Stimulated activated memory B cell treated with anti-CD40 and anti-IgM and Interleukin-4, amounts not matched to agents 10 μg/mL and 1 μg/mL and 100 μg/mL, for 72 hours (primary cell): ENCODE measurements around the gene NFASC.

Experiments used
- ATAC-seq: fragments of 150-1000 bp; cut with Tn5 transposase; 2 replicates; pipeline ENCODE4 v1.10.0; 2021
- H3K27ac Mint-ChIP-seq: one replicate; pipeline ENCODE4 v1.8.0; 2022; ENCODE audit warnings: mild to moderate bottlenecking, mixed read lengths
- H3K27me3 Mint-ChIP-seq: one replicate; pipeline ENCODE4 v1.8.0; 2022; ENCODE audit warnings: mixed read lengths
- H3K36me3 Mint-ChIP-seq: one replicate; pipeline ENCODE4 v1.8.0; 2022; ENCODE audit warnings: mixed read lengths
- H3K4me1 Mint-ChIP-seq: one replicate; pipeline ENCODE4 v1.8.0; 2022; ENCODE audit warnings: mixed read lengths
- H3K4me3 Mint-ChIP-seq: one replicate; pipeline ENCODE4 v1.8.0; 2022; ENCODE audit warnings: mild to moderate bottlenecking, moderate library complexity, mixed read lengths
- H3K9me3 Mint-ChIP-seq: one replicate; pipeline ENCODE4 v1.8.0; 2022; ENCODE audit warnings: mixed read lengths

Gene NFASC

DNA sequence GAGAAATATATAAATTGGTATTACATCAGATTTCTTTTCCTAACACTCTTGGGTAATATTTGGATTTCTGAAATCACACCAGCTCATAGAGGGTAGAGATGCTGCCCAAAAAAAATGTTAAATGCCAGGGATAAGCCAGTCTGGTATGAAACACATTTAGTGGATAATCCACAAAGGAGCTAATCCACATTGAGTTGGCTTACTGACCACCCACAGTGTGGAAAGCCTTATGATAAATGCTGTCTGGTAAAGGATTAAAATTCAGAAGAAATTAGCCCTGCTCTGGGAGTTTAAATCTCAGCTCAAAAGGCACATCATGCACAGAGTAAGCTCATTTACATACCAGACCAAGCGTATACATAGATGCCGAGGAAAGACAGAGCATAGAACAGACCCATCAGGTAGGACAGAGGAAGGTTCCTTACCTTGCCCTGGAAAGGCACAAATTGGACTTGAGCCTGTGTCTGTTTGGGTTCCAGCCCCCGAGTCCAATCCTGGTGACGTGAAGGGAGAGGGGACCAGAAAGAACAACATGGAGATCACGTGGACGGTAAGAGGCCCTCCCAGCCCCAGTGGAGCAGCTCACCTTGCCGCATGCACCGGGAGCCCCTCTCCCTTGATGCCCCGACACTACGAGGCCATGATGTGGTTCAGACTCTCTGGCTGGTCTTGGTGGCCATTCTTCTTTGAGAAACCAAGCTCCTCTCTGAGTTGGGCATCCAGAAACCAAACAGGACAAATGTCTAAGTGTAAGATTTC is 109.4 kb downstream of the NFASC start:
- Mint-ChIP-seq H3K36me3 (no peaks in the 10 kb centered on the region), H3K27ac (no peak overlapping the region), H3K4me3 (no peak overlapping the region), H3K27me3 (peaks cover 71% of the 10 kb centered on the region), H3K4me1 (peaks cover 41% of the 10 kb centered on the region), H3K9me3 (no peaks in the 10 kb centered on the region)
- no peak for ATAC-seq

DNA sequence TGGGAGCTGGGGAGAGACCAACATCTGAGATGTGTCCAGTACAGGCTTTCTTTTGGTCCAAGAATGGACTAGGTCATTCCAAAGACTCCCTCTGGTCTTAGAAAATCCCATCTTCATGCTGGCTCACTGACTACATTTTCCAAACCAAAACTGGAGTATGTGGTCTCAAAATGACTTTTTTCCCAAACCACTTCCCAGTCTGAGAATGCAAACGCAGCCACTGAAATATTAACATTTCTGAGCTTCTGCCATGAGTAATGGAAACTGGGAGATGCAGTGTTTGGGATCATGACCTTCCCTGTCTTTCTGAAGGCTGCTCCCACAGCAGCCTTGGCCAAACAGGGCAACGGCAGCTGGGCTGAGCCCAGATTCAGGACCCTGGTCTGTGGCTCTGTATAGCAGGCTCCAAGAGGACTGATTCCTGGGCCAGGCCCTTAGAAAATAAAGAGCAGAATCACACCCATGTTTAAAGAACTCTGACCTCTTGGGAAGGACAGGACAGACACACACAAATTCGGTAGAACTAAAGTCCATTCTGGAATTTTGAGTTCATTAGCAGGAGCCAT is 110.3 kb downstream of the NFASC start:
- H3K9me3 Mint-ChIP-seq = no peaks in the 10 kb centered on the region
- no peak overlapping the region for H3K27ac Mint-ChIP-seq
- H3K4me1 Mint-ChIP-seq = peaks cover 34% of the 10 kb centered on the region
- H3K27me3 Mint-ChIP-seq = peaks cover 67% of the 10 kb centered on the region
- H3K36me3 Mint-ChIP-seq = no peaks in the 10 kb centered on the region
- ATAC-seq = no peak
- H3K4me3 Mint-ChIP-seq = no peak overlapping the region

DNA sequence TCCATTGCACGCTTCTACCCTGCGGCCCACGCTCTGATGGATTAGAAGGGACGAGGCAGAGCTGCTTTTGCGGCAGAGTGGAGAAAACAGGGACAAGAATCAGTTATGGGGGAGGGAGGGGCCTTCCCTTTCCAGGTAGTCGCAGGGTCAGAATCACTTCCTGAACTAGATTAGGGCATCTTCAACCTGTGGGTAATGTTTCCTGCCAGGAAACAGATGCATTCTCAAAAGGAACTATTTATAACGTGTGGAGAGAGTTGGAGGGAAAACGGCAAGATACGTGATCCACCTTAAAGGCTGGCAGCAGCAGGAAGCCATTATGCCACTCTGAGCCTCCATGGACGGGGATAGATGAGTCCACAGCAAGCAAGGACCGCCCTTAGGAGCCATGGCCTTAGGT is 112.5 kb downstream of the NFASC start:
- no peak for ATAC-seq
- peaks cover 15% of the 10 kb centered on the region for H3K4me1 Mint-ChIP-seq
- H3K4me3 Mint-ChIP-seq = no peak overlapping the region
- no peak overlapping the region for H3K27ac Mint-ChIP-seq
- no peaks in the 10 kb centered on the region for H3K36me3 Mint-ChIP-seq
- no peaks in the 10 kb centered on the region for H3K9me3 Mint-ChIP-seq
- peaks cover 56% of the 10 kb centered on the region for H3K27me3 Mint-ChIP-seq

DNA sequence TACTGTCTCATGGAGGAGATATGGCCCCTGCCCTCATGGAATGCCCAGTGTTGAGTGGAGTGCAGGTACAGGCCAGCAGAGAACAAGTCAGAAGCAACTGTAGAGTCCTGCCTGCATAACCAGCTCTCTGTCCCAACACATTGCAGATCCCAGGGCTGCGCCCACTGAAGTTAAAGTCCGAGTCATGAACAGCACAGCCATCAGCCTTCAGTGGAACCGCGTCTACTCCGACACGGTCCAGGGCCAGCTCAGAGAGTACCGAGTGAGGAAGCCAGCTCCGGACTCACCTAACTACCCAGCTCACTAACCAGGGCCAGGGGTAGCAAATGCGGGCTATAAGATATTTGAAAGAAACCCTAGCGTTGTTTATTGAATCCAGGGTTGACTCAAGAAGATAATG is 113.2 kb downstream of the NFASC start:
- no peak overlapping the region for H3K27ac Mint-ChIP-seq
- no peaks in the 10 kb centered on the region for H3K9me3 Mint-ChIP-seq
- H3K4me3 Mint-ChIP-seq = no peak overlapping the region
- peaks cover 57% of the 10 kb centered on the region for H3K27me3 Mint-ChIP-seq
- no peaks in the 10 kb centered on the region for H3K36me3 Mint-ChIP-seq
- peaks cover 15% of the 10 kb centered on the region for H3K4me1 Mint-ChIP-seq
- ATAC-seq = no peak

DNA sequence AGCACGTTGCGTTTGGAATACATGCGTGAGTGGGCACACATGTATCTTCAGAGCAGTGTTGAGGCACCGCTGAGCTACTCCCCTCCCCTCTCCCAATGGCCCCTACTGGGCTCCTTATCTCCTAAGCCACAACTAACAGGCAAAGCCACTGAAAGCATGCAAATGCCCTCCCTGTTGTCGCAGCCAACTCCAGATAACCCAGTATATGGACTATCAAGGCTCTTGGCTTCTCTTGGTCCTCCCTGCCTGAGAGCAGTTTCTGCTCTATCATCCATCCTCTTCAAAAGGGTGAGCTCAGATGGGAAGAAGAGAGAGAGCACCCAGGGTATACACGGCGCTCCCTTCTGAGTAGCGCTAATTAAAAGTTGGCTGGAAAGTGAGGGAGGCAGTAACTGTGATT is 113.8 kb downstream of the NFASC start:
- Mint-ChIP-seq H3K27me3 (peaks cover 59% of the 10 kb centered on the region), H3K4me3 (no peak overlapping the region), H3K9me3 (no peaks in the 10 kb centered on the region), H3K27ac (no peak overlapping the region), H3K36me3 (no peaks in the 10 kb centered on the region), H3K4me1 (peaks cover 15% of the 10 kb centered on the region)
- ATAC-seq = no peak

DNA sequence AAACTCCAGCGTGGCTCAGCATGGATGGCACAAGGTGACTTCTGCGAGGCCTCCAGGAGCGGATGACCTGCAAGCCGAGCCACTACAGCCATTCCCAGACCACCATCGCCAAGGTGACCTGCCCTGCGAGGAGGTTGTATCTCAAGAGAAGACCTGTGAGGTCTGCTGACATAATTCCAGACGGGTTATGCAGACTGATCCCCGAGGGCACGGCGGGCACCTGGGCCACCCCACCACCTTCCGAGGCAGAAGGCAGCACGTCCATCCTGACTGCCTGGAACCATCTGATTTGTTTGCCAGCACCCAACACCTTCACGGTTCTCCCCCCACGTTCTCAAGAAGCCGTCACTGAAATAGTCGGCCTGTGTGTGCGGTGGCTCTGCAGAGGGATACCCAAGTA is 115.5 kb downstream of the NFASC start:
- Mint-ChIP-seq H3K9me3 (no peaks in the 10 kb centered on the region), H3K4me3 (no peak overlapping the region), H3K27ac (no peak overlapping the region), H3K27me3 (peaks cover 48% of the 10 kb centered on the region), H3K36me3 (no peaks in the 10 kb centered on the region), H3K4me1 (peaks cover 19% of the 10 kb centered on the region)
- ATAC-seq = no peak

DNA sequence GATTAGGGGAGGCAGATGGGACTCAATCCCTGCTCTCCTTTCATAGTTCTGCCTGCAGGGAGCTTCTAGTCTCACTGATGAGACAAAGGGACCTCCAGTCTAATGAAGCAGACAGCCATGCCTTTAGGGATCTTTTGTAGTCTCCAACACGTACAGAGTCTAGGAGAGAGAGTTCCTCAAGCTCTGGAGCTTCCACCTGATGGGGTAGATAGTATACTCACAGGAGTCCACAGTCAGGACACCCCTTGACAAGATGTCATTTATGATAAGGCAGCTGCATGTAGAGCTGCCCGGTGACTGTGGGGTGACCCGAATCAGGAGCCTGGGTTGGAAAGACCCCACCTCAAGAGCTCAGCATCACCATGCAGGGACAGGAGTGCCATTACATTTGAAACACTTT is 117.0 kb downstream of the NFASC start:
- Mint-ChIP-seq H3K36me3 (no peaks in the 10 kb centered on the region), H3K4me1 (peaks cover 30% of the 10 kb centered on the region), H3K4me3 (no peak overlapping the region), H3K27ac (no peak overlapping the region), H3K27me3 (peaks cover 33% of the 10 kb centered on the region), H3K9me3 (no peaks in the 10 kb centered on the region)
- ATAC-seq = no peak

DNA sequence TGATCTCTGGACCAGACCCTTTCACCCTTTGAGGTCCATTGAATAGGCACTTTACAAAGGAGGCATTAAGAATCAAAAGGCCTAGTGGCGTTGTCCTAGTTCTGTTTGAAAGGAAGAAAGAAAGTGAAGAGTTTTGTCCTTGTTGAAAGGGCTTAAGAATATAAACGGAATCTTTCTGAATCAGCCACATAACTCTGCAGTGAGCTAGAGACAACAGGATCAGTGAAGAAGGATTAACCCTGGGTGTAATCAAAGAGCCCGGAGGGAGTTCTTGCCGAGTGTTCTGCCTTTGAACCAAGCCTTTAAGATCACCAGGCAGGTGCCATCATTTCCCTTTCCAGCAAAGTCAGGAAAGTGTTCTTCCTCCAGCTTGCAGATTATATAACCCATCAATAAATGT is 117.5 kb downstream of the NFASC start:
- Mint-ChIP-seq H3K27me3 (peaks cover 28% of the 10 kb centered on the region), H3K36me3 (no peaks in the 10 kb centered on the region), H3K9me3 (no peaks in the 10 kb centered on the region), H3K4me3 (no peak overlapping the region), H3K4me1 (peaks cover 30% of the 10 kb centered on the region), H3K27ac (no peak overlapping the region)
- ATAC-seq = no peak

DNA sequence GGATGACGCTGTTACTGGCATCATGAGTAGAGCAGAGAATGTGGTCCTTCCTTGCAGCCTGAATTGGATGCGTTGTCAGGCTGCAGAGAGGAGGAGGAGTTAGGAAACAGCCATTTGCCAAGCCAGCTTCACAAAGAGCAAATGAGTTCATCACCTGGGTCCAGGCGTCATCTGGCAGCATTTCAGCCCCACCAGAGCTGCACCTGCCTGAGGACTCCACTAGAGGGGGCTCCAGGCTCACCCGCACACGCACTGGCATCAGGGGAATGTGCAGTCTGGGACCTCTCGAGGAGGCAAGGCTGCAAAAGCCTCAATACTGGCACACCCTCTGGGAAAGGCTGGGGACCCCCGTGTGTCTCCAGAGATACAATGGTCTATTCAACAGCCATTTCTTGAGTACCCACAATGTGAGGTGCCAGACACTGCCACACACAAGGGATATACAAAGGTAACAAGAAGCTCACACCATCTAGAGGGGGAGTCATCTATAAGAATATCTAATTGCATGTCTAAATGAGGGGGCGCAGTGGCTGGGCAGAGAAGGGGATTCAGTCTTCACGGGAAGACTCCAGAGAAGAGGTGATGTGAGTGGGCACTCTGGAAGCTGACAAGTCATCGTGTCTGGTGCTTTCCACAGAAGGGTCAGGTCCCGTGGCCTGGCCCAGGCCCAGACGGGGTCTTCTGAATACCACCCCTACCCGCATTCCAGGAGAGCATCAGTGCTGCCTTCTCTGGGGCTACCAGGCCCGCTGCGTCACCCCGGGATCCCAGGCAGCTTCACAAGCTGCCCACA is 118.8 kb downstream of the NFASC start:
- H3K4me3 Mint-ChIP-seq = no peak overlapping the region
- no peaks in the 10 kb centered on the region for H3K9me3 Mint-ChIP-seq
- peaks cover 23% of the 10 kb centered on the region for H3K27me3 Mint-ChIP-seq
- no peaks in the 10 kb centered on the region for H3K36me3 Mint-ChIP-seq
- H3K27ac Mint-ChIP-seq = no peak overlapping the region
- ATAC-seq = peak; percentile 48
- H3K4me1 Mint-ChIP-seq = peaks cover 25% of the 10 kb centered on the region

DNA sequence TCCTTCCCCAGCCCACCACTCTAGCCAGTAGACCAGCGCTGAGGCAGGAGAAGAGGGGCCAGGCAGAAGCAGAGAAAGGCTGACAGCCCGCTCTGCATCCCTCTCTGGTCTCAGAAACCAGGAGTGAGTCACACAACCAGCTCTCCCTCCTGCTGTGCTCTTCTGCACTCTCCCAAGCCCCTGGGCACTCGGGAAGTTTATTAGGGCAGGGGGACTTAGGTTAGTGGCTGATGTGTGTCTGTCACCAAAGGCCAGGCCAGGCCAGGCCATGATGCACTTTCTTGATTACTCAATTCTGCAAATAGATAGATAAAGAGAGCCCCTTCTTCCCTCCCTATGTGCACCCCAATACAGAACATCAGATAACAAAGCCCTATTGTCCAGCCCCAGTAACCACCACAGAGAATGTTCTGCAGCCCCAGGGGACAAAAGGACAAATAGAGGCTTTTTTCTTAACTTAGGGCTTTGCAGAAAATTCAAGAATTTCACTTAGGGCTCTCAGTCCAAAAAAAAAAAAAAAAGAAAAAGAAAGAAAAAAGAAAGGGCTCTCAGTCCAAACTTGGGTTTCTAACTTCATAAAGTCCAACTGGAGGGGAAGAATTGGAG is 119.5 kb downstream of the NFASC start:
- Mint-ChIP-seq H3K27ac (no peak overlapping the region), H3K4me1 (peaks cover 25% of the 10 kb centered on the region), H3K36me3 (no peaks in the 10 kb centered on the region), H3K9me3 (no peaks in the 10 kb centered on the region), H3K4me3 (no peak overlapping the region), H3K27me3 (peaks cover 17% of the 10 kb centered on the region)
- no peak for ATAC-seq

DNA sequence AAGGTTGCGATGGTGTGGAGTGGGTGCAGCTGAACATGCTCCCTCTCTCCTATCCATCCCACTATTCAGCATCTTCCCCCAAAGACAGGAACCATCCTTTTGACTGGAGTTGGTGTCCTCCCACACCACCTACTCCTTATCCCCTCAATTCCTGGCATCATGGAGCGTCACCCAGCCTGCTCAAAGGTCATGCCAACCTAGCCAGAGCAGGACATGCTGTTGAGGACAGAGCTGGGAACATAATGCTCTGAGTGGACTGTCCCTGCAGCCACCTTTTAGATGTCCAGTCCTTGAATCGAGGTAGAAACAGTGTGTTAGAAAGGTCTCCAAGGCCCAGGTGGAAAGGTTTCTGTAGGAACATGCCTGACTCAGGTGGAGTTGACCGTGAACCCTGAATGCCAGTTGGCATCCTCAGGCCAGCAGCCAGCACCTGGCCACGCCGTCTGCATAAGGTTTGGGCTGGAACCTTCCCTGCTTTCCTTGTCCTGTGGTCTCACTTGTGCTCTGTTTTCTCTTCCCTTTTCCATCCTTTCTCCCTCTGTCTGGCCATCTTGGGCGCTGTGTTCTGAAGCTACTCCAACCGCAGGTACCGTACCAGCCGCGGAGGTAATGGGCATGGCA is 120.2 kb downstream of the NFASC start:
- H3K9me3 Mint-ChIP-seq = no peaks in the 10 kb centered on the region
- ATAC-seq = no peak
- peaks cover 14% of the 10 kb centered on the region for H3K27me3 Mint-ChIP-seq
- H3K27ac Mint-ChIP-seq = no peak overlapping the region
- peaks cover 25% of the 10 kb centered on the region for H3K4me1 Mint-ChIP-seq
- no peak overlapping the region for H3K4me3 Mint-ChIP-seq
- no peaks in the 10 kb centered on the region for H3K36me3 Mint-ChIP-seq

DNA sequence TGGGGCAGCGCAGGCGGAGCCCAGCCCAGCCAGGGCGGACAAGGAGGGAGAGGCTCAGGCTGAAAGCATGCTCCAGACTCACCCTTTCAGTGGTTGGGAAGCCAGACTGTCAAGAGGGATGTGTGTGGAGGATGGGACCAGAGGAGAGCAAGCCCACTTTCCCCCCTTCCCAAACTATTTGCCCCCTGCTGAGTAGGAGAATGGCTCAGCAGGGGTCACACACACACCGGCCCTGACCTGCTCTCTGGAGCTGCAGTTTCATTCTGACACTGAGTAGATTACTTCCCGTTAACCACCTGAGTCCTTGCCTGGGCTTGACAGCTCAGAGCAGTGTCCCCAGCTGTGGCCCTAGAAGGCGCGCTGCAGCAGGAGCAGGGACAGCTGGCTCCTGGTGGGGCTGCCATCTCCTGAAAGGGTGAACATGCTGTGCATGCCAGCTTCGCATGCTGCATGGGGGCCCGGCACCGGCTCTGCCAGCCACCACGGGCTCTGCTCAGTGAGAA is 120.7 kb downstream of the NFASC start:
- Mint-ChIP-seq H3K9me3 (no peaks in the 10 kb centered on the region), H3K27ac (no peak overlapping the region), H3K36me3 (no peaks in the 10 kb centered on the region), H3K4me1 (peaks cover 25% of the 10 kb centered on the region), H3K27me3 (peaks cover 14% of the 10 kb centered on the region), H3K4me3 (no peak overlapping the region)
- peak; percentile 77 for ATAC-seq

DNA sequence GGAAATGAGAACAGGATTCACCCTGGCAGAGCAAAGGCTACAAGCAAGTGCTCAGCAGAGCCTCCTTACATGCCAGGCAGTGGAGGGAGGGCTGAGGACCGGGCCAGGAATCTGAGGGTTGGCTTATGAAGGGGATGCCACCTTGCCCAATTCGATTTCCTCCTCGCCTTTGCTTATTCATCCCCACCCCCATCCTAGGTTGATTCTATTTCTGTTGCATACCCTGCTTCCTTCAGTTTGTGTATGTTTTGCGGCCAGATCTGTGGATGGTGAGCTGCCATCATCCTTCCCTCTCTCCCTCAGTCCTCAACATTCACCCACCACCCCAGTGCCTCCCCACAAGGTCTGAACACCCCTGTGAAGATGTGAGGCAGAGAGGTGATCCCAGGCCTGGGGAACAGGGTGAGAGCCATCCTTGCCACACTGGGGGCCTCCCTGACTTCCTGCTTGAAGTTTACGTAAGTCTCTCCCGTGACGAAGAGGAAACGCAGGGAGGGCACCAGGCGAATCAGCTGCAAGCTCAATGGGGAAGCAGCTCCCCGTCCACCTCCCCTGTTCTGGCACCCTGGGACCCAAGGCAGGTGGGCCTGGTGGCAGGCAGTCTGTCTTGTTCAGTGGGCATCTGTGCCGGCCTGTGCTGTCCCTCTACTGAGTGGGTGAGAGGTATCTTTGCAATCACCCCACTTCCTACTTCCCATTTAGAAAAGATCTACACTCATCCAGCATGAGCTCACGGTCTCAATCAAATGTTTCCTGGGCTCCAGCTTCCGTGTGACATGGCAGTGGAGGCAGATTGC is 121.7 kb downstream of the NFASC start:
- peak; percentile 14 for ATAC-seq
- Mint-ChIP-seq H3K9me3 (no peaks in the 10 kb centered on the region), H3K27ac (peak overlapping the region; percentile 53), H3K4me3 (no peak overlapping the region), H3K36me3 (no peaks in the 10 kb centered on the region), H3K4me1 (peaks cover 25% of the 10 kb centered on the region), H3K27me3 (peaks cover 18% of the 10 kb centered on the region)

DNA sequence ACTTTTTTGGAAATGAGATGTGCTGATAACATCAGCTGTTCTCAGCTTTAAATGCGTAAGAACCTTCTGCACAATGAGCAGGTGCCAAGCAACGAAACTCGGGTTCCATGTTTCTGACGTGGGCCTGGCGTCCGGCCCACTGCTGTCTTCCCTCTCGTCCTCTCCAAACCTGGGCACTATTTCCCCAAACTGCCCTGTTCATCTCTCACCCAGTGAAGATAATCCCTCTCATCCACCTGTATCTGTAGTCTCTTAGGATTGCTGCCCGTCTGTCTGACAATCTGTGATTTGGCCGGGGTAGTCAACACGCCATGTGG is 122.3 kb downstream of the NFASC start:
- peaks cover 23% of the 10 kb centered on the region for H3K27me3 Mint-ChIP-seq
- H3K4me1 Mint-ChIP-seq = peaks cover 25% of the 10 kb centered on the region
- H3K27ac Mint-ChIP-seq = peak overlapping the region; percentile 53
- no peaks in the 10 kb centered on the region for H3K9me3 Mint-ChIP-seq
- no peaks in the 10 kb centered on the region for H3K36me3 Mint-ChIP-seq
- no peak overlapping the region for H3K4me3 Mint-ChIP-seq
- ATAC-seq = no peak
